Chondrocyte (in vitro differentiated cells): Measurements from ENCODE around the gene MYO5C. TPM values are rescaled to one million over a fixed set of nuclear protein-coding genes. Genes with fewer than 3 reads are reported as not detected.

ENCODE experiments used
- DNase-seq: peaks from one replicate; pipeline ENCODE4 v3.0.0; 2021; ENCODE audit warnings: mixed read lengths, low spot score
- H3K27ac Mint-ChIP-seq: one replicate; pipeline ENCODE4 v1.8.0; 2021; ENCODE audit warnings: mild to moderate bottlenecking, moderate library complexity, mixed read lengths; ENCODE audit not compliant: unreplicated experiment
- H3K27me3 Mint-ChIP-seq: 2 replicates; pipeline ENCODE4 v1.8.0; 2021; ENCODE audit warnings: low read depth, mixed read lengths
- H3K36me3 Mint-ChIP-seq: 2 replicates; pipeline ENCODE4 v1.8.0; 2021; ENCODE audit warnings: low read depth, mixed read lengths
- H3K4me1 Mint-ChIP-seq: 2 replicates; pipeline ENCODE4 v1.8.0; 2021; ENCODE audit warnings: low read depth, mild to moderate bottlenecking, mixed read lengths
- H3K4me3 Mint-ChIP-seq: one replicate; pipeline ENCODE4 v1.8.0; 2021; ENCODE audit warnings: mild to moderate bottlenecking, moderate library complexity, mixed read lengths; ENCODE audit not compliant: unreplicated experiment
- H3K9me3 Mint-ChIP-seq: 2 replicates; pipeline ENCODE4 v1.8.0; 2021; ENCODE audit warnings: low read depth, mixed read lengths
- total RNA-seq: library from RNA; stranded (reverse); gene quantifications from 3 replicates; pipeline ENCODE4 v1.2.1, GENCODE V29; 2021
- TF ChIP-seq, protein P1 (sequence below): fragments of 200-600 bp; sonication (generic); IDR thresholded peaks from 2 replicates; pipeline ENCODE4 v1.5.0; 2021; ENCODE audit warnings: antibody characterized with exemption, mild to moderate bottlenecking, moderate library complexity

Gene MYO5C
- total RNA-seq, 1 donor from 2014 or later = 1.4 TPM

DNA sequence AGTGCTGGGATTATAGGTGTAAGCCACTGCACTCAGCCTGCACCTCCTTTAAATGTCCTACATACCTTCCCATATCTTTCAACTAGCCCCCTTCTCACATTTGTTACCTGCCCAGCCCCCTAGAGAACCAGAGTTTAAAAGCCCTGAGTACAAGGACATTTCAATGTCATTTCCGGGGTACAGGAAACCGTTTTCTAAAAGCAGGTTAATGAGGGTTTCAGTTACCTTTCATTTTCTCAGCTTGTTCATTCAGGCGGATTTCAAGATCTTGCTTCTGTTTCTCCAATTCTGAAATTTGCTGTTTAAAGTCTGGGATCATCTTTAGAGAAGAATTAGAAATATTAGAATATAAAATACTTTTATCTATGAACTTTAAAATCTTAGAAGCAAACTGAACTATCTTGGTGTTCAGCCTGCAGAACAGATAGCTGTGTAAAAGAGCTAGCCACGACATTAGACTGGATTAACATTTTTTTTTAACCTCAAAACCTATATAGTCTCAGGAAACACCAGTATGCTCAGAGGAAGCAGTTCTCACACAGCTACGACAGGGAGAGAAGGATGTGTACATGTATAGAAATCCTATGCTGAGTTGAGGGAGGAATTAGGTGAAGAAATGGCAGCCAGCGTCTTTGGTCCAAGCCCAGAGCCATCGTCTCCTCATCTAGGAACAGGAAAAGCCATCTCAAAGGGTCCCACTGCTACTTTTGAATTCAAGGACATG is 74.5 kb downstream of the MYO5C start:
- Mint-ChIP-seq H3K9me3 (no peaks in the 10 kb centered on the region), H3K4me1 (no peaks in the 10 kb centered on the region), H3K27ac (no peak overlapping the region), H3K36me3 (no peaks in the 10 kb centered on the region), H3K27me3 (no peaks in the 10 kb centered on the region), H3K4me3 (no peak overlapping the region)
- no peak for DNase-seq
- TF ChIP-seq, protein P1, sequence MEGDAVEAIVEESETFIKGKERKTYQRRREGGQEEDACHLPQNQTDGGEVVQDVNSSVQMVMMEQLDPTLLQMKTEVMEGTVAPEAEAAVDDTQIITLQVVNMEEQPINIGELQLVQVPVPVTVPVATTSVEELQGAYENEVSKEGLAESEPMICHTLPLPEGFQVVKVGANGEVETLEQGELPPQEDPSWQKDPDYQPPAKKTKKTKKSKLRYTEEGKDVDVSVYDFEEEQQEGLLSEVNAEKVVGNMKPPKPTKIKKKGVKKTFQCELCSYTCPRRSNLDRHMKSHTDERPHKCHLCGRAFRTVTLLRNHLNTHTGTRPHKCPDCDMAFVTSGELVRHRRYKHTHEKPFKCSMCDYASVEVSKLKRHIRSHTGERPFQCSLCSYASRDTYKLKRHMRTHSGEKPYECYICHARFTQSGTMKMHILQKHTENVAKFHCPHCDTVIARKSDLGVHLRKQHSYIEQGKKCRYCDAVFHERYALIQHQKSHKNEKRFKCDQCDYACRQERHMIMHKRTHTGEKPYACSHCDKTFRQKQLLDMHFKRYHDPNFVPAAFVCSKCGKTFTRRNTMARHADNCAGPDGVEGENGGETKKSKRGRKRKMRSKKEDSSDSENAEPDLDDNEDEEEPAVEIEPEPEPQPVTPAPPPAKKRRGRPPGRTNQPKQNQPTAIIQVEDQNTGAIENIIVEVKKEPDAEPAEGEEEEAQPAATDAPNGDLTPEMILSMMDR = no peak

DNA sequence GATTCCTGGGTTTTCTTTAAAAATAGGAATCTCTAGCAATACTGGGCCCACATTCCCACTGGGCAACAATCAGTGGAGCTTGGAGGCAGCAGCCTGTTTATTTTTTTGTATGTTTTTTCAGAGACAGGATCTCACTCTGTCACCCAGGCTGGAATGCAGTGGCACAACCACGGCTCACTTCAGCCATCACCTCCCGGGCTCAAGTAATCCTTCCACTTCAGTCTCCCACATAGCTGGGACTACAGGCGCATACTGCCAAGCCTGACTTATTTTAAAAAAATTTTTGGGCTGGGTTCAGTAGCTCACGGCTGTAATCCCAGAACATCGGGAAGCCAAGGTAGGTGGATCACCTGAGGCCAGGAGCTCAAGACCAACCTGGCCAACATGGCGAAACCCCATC is 75.4 kb downstream of the MYO5C start:
- H3K9me3 Mint-ChIP-seq = no peaks in the 10 kb centered on the region
- no peak overlapping the region for H3K4me3 Mint-ChIP-seq
- no peaks in the 10 kb centered on the region for H3K4me1 Mint-ChIP-seq
- no peak for DNase-seq
- TF ChIP-seq, protein P1 = no peak
- H3K27me3 Mint-ChIP-seq = no peaks in the 10 kb centered on the region
- no peaks in the 10 kb centered on the region for H3K36me3 Mint-ChIP-seq
- no peak overlapping the region for H3K27ac Mint-ChIP-seq

DNA sequence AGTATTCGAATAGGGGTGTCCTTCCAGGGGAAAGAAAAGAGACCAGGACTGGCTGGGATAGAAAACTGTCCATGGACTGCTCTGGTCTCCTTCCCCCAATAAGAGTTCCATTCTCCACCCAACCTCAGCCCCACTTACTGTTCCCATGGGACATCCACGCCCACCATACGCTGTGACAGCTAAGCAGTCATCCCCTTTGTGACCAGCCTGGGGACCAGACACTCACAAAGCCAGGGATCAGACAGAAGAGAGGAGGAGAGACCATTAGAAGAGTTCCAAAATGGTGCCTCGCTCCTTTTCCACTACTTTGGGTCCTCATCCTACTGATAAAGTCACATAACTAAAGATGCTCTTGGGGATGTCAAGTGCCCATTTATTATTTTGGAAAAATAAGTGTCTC is 76.8 kb downstream of the MYO5C start:
- DNase-seq = no peak

DNA sequence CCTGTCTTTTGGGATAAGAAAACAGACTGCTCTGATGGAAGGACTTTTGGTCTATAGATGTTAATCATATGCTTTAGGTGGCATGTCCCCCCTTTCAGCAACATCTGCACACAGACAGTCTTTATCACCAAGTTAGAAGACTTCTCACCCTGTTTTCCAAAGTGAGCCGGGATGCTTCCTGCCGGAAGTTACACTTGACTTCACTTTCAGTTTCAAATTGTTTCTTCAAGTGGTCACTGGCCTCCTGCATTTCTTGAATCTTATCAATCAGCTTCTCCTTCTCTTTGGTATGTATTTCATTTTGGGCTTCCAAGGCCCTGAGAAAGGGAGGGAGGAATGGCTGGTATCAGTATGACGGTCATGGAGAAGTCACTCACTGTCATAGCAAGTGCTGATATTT is 77.2 kb downstream of the MYO5C start:
- Mint-ChIP-seq H3K4me3 (no peak overlapping the region), H3K9me3 (no peaks in the 10 kb centered on the region), H3K36me3 (peaks cover 3% of the 10 kb centered on the region), H3K27ac (no peak overlapping the region), H3K27me3 (no peaks in the 10 kb centered on the region), H3K4me1 (no peaks in the 10 kb centered on the region)
- TF ChIP-seq, protein P1 = no peak
- no peak for DNase-seq

More for the DNA sequence above, 76.8 kb downstream of the MYO5C start:
- TF ChIP-seq, protein P1 = no peak
- Mint-ChIP-seq H3K4me1 (no peaks in the 10 kb centered on the region), H3K27me3 (no peaks in the 10 kb centered on the region), H3K36me3 (peaks cover under 1% of the 10 kb centered on the region), H3K9me3 (no peaks in the 10 kb centered on the region), H3K4me3 (no peak overlapping the region), H3K27ac (no peak overlapping the region)

DNA sequence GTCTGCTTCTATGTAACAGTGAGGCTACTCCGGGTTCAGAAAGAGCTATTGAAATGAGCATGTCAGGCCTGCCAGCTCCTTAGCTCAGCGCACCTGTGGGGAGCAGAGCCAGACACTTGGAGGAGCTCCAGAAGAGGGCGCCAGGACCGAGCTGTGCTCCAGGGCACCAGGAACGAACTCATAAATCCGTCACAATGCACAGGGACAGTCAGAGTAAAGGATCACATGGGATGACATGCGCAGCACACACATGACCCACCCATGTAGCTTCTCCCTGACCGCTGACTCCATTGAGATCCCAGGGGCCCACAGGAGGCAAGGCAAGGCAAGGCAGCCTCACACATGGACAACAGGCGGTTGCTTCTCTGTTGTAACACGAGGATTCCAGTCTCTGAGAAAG is 78.4 kb downstream of the MYO5C start:
- Mint-ChIP-seq H3K36me3 (peaks cover 3% of the 10 kb centered on the region), H3K27me3 (no peaks in the 10 kb centered on the region), H3K4me3 (no peak overlapping the region), H3K9me3 (no peaks in the 10 kb centered on the region), H3K27ac (no peak overlapping the region), H3K4me1 (no peaks in the 10 kb centered on the region)
- TF ChIP-seq, protein P1 = peak; percentile 16
- no peak for DNase-seq
